Panc1 (cell line): Measurements from ENCODE around the gene AQP12B.

ENCODE experiments used
- CTCF ChIP-seq: fragments of 450-650 bp; IDR thresholded peaks from 2 replicates; pipeline ENCODE4 v1.5.1; 2017; ENCODE audit warnings: mild to moderate bottlenecking
- SIN3A ChIP-seq: IDR thresholded peaks from 2 replicates; pipeline ENCODE4 v1.6.1; 2012; ENCODE audit warnings: low read depth, mild to moderate bottlenecking, low read length, moderate library complexity, borderline replicate concordance; ENCODE audit not compliant: insufficient read depth

- TF ChIP-seq CTCF (no peak), SIN3A (no peak)
Measured at GRCh38 chr2:240720686-240721595, 38.3 kb upstream of the AQP12B start.
